Mesothelial cell of epicardium (in vitro differentiated cells): ENCODE results near the gene ARG2. TPM values are rescaled to one million over a fixed set of nuclear protein-coding genes. Genes with fewer than 3 reads are reported as not detected.

Experiments used
- DNase-seq, 2 experiments: peaks; one replicate each; pipeline ENCODE4 v3.0.0; 2021; ENCODE audit warnings: low spot score in 2 of 2; ENCODE audit not compliant: unreplicated experiment in 2 of 2
- H3K27ac Mint-ChIP-seq: 2 replicates; pipeline ENCODE4 v1.8.0; 2021; ENCODE audit warnings: mixed read lengths
- H3K27me3 Mint-ChIP-seq: 2 replicates; pipeline ENCODE4 v1.8.0; 2021; ENCODE audit warnings: low read depth, mixed read lengths
- H3K36me3 Mint-ChIP-seq: 2 replicates; pipeline ENCODE4 v1.8.0; 2021; ENCODE audit warnings: mixed read lengths
- H3K4me1 Mint-ChIP-seq: 2 replicates; pipeline ENCODE4 v1.8.0; 2021; ENCODE audit warnings: mixed read lengths
- H3K4me3 Mint-ChIP-seq: 2 replicates; pipeline ENCODE4 v1.8.0; 2021; ENCODE audit warnings: mild to moderate bottlenecking, moderate library complexity, mixed read lengths
- H3K9me3 Mint-ChIP-seq: 2 replicates; pipeline ENCODE4 v1.8.0; 2021; ENCODE audit warnings: mixed read lengths
- CTCF ChIP-seq: fragments of 200-600 bp; sonication (generic); IDR thresholded peaks from one replicate; pipeline ENCODE4 v1.5.0; 2021; ENCODE audit warnings: antibody characterized with exemption; ENCODE audit not compliant: unreplicated experiment
- total RNA-seq: library from RNA; stranded (reverse); gene quantifications from 3 replicates; pipeline ENCODE4 v1.2.1, GENCODE V29; 2021

ARG2 gene
- total RNA-seq, 1 donor from 2014 or later: 2.5 TPM

- TF ChIP-seq CTCF: no peak
- H3K4me1 Mint-ChIP-seq: no peaks in the 10 kb centered on the region
- no peaks in the 10 kb centered on the region for H3K9me3 Mint-ChIP-seq
- no peak for DNase-seq
- H3K27ac Mint-ChIP-seq: no peak overlapping the region
- H3K4me3 Mint-ChIP-seq: no peak overlapping the region
- no peaks in the 10 kb centered on the region for H3K27me3 Mint-ChIP-seq
- H3K36me3 Mint-ChIP-seq: peaks cover 26% of the 10 kb centered on the region
These were observed 30.4 kb downstream of the ARG2 start for GRCh38 chr14:67650151-67650550.

- Mint-ChIP-seq H3K9me3 (no peaks in the 10 kb centered on the region), H3K36me3 (peaks cover 23% of the 10 kb centered on the region), H3K27ac (no peak overlapping the region), H3K4me1 (no peaks in the 10 kb centered on the region), H3K27me3 (no peaks in the 10 kb centered on the region), H3K4me3 (no peak overlapping the region)
- no peak for DNase-seq
- TF ChIP-seq CTCF: no peak
These were observed 31.0 kb downstream of the ARG2 start for GRCh38 chr14:67650694-67651093.

GRCh38 chr14:67652189-67652588 lies 32.5 kb downstream of the ARG2 start:
- peaks cover 21% of the 10 kb centered on the region for H3K36me3 Mint-ChIP-seq
- H3K4me1 Mint-ChIP-seq: no peaks in the 10 kb centered on the region
- H3K4me3 Mint-ChIP-seq: no peak overlapping the region
- no peak overlapping the region for H3K27ac Mint-ChIP-seq
- no peaks in the 10 kb centered on the region for H3K27me3 Mint-ChIP-seq
- H3K9me3 Mint-ChIP-seq: no peaks in the 10 kb centered on the region
- DNase-seq: no peak
- TF ChIP-seq CTCF: no peak

GRCh38 chr14:67653651-67654280 lies 34.0 kb downstream of the ARG2 start:
- TF ChIP-seq CTCF: no peak
- no peak for DNase-seq
- Mint-ChIP-seq H3K27me3 (no peaks in the 10 kb centered on the region), H3K9me3 (no peaks in the 10 kb centered on the region), H3K4me3 (no peak overlapping the region), H3K36me3 (peaks cover 30% of the 10 kb centered on the region), H3K27ac (no peak overlapping the region), H3K4me1 (no peaks in the 10 kb centered on the region)

- Mint-ChIP-seq H3K27ac (no peak overlapping the region), H3K36me3 (peaks cover 10% of the 10 kb centered on the region), H3K4me1 (no peaks in the 10 kb centered on the region), H3K27me3 (no peaks in the 10 kb centered on the region), H3K9me3 (no peaks in the 10 kb centered on the region), H3K4me3 (no peak overlapping the region)
- TF ChIP-seq CTCF: no peak
- no peak for DNase-seq
These were observed 43.9 kb downstream of the ARG2 start for GRCh38 chr14:67663633-67664032.

GRCh38 chr14:67665868-67666267 lies 46.1 kb downstream of the ARG2 start:
- no peak for DNase-seq
- Mint-ChIP-seq H3K4me3 (no peak overlapping the region), H3K9me3 (no peaks in the 10 kb centered on the region), H3K27ac (no peak overlapping the region), H3K27me3 (no peaks in the 10 kb centered on the region), H3K4me1 (no peaks in the 10 kb centered on the region), H3K36me3 (peaks cover 7% of the 10 kb centered on the region)
- no peak for TF ChIP-seq CTCF
